H1 (cell line): ENCODE results near the gene TAS2R1.

Experiments
- ASH2L ChIP-seq: fragments of 200-600, 300-600 bp; sonication (generic); IDR thresholded peaks from one replicate; pipeline ENCODE4 v1.7.1; 2017; ENCODE audit warnings: low read length
- BRCA1 ChIP-seq: IDR thresholded peaks from 2 replicates; pipeline ENCODE4 v1.6.1; 2012; ENCODE audit warnings: low read depth, low read length, improper control_type of control experiment
- CBX5 ChIP-seq: fragments of 300-800, 300-1000 bp; sonication (generic); IDR thresholded peaks from 2 replicates; pipeline ENCODE4 v1.7.1; 2016; ENCODE audit warnings: antibody characterized with exemption, low read length, low read depth
- CEBPB ChIP-seq: IDR thresholded peaks from 2 replicates; pipeline ENCODE4 v1.6.1; 2012; ENCODE audit warnings: low read depth, low read length
- CTCF ChIP-seq, 3 experiments: IDR thresholded peaks; 1 replicate in 2 of 3; 2 replicates in 1 of 3; pipeline versions ENCODE4 v1.5.1 to v1.6.1; 2011; ENCODE audit warnings: low read length in 3 of 3, mild to moderate bottlenecking in 3 of 3, inconsistent platforms in 2 of 3, low read depth in 1 of 3, moderate library complexity in 1 of 3; ENCODE audit not compliant: insufficient read depth in 1 of 3; ENCODE audit errors: control extremely low read depth in 1 of 3
- GABPA ChIP-seq: IDR thresholded peaks from 2 replicates; pipeline ENCODE4 v1.6.1; 2011; ENCODE audit warnings: mild to moderate bottlenecking, low read length, moderate library complexity, borderline replicate concordance; ENCODE audit not compliant: insufficient read depth
- GTF2F1 ChIP-seq: IDR thresholded peaks from 2 replicates; pipeline ENCODE4 v1.6.1; 2012; ENCODE audit warnings: low read depth, low read length, improper control_type of control experiment, borderline replicate concordance
- JUN ChIP-seq: IDR thresholded peaks from 2 replicates; pipeline ENCODE4 v1.6.1; 2011; ENCODE audit warnings: low read depth, mild to moderate bottlenecking, improper control_type of control experiment, low read length
- JUND ChIP-seq: IDR thresholded peaks from 2 replicates; pipeline ENCODE4 v1.6.1; 2011; ENCODE audit warnings: mild to moderate bottlenecking, improper control_type of control experiment, low read length
- SIN3A ChIP-seq, 2 experiments: IDR thresholded peaks in 1 of 2; conservative IDR thresholded peaks in 1 of 2; 2 replicates each; pipeline ENCODE4 v1.6.1; 2011 to 2012; ENCODE audit warnings: low read length in 2 of 2, improper control_type of control experiment in 1 of 2, low read depth in 1 of 2, mild to moderate bottlenecking in 1 of 2
- SP1 ChIP-seq: IDR thresholded peaks from 2 replicates; pipeline ENCODE4 v1.6.1; 2011; ENCODE audit warnings: low read depth, low read length
- TCF12 ChIP-seq: IDR thresholded peaks from 2 replicates; pipeline ENCODE4 v1.6.1; 2011; ENCODE audit warnings: low read depth, mild to moderate bottlenecking, low read length
- ZNF274 ChIP-seq: IDR thresholded peaks from 2 replicates; pipeline ENCODE4 v1.7.0; 2012; ENCODE audit warnings: low read length, borderline replicate concordance; ENCODE audit errors: extremely low read depth

GRCh38 chr5:9582406-9582805 is 47.7 kb downstream of the TAS2R1 start:
- no peak for TF ChIP-seq CEBPB
- TF ChIP-seq CBX5 = no peak
- TF ChIP-seq ASH2L = no peak
- TF ChIP-seq CTCF (IDR thresholded peaks at IDR 0.05; ENCODE audit: control extremely low read depth in 1 of 3, insufficient read depth in 1 of 3, low read depth in 1 of 3, low read length in 3 of 3) = no peak
- no peak for TF ChIP-seq BRCA1
- no peak for TF ChIP-seq SP1
- no peak for TF ChIP-seq GTF2F1
- TF ChIP-seq JUND = no peak
- TF ChIP-seq ZNF274 = no peak
- TF ChIP-seq GABPA = no peak
- TF ChIP-seq JUN = no peak
- no peak for TF ChIP-seq TCF12
- no peak for TF ChIP-seq SIN3A (conservative IDR thresholded peaks at IDR 0.05 in 1 of 2, IDR thresholded peaks at IDR 0.05 in 1 of 2; ENCODE audit: low read depth in 1 of 2, low read length in 2 of 2)
